Skeletal muscle satellite cell (primary cell): ENCODE results near the gene GABRR2.

Experiments
- H3K27me3 ChIP-seq: 2 replicates; pipeline ENCODE4 v1.7.0; 2013; ENCODE audit warnings: low read length; ENCODE audit not compliant: control insufficient read depth, insufficient read depth
- H3K36me3 ChIP-seq: 2 replicates; pipeline ENCODE4 v1.7.0; 2013; ENCODE audit warnings: mild to moderate bottlenecking, control low read depth, low read length; ENCODE audit not compliant: insufficient read depth
- H3K4me1 ChIP-seq: 2 replicates; pipeline ENCODE4 v1.7.0; 2013; ENCODE audit warnings: low read length; ENCODE audit not compliant: control insufficient read depth, insufficient read depth
- H3K4me2 ChIP-seq: 2 replicates; pipeline ENCODE4 v1.7.0; 2013; ENCODE audit warnings: mild to moderate bottlenecking, low read length
- H3K4me3 ChIP-seq: 2 replicates; pipeline ENCODE4 v1.7.0; 2013; ENCODE audit warnings: low read length
- H3K9ac ChIP-seq: 2 replicates; pipeline ENCODE4 v1.7.0; 2013; ENCODE audit warnings: mild to moderate bottlenecking, low read depth, low read length, moderate library complexity
- H3K9me3 ChIP-seq: replicated peaks from 2 replicates; pipeline ENCODE4 v1.7.0; 2013; ENCODE audit warnings: mild to moderate bottlenecking, control low read depth, low read length

Gene GABRR2

DNA sequence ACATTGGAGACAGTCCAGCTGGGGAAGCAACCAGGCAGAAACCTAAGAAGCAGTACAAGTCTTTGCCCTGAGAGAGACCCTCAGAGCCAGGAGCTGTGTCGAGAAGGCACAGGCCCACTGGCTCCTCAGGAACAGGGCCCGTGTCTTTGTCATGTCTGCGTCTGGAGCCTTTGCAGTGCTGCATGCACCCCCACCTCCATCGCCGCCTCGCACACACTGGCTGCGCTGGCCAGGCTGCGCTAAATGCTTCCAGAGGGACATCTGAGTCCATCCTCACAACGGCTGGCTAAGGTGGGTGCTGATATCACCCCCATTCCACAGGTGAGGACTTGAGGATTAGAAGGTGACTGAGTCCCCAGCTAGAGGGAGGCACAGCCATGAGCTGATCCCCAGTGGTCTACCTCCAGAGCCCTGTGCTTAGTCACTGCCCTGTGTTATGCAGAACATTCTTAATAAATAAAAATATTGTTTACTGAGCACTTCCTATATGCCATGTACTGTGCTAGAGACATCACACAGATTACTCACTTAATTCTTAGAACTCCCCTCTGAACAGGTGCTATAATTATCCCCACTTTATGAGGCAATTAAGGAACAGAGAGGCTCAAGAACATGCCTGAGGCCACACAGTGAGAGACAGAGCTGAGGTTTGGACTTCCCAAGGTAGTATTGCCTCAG is 27.6 kb downstream of the GABRR2 start:
- Histone ChIP-seq H3K4me2 (no peak overlapping the region), H3K9me3 (no peaks in the 10 kb centered on the region), H3K27me3 (peaks cover 88% of the 10 kb centered on the region), H3K9ac (no peak overlapping the region), H3K4me1 (no peaks in the 10 kb centered on the region), H3K36me3 (no peaks in the 10 kb centered on the region), H3K4me3 (no peak overlapping the region)

GRCh38 chr6:89286516-89286915 is 28.6 kb downstream of the GABRR2 start:
- Histone ChIP-seq H3K9ac (no peak overlapping the region), H3K4me1 (no peaks in the 10 kb centered on the region), H3K36me3 (no peaks in the 10 kb centered on the region), H3K9me3 (no peaks in the 10 kb centered on the region), H3K4me2 (no peak overlapping the region), H3K4me3 (no peak overlapping the region), H3K27me3 (peaks cover 86% of the 10 kb centered on the region)

DNA sequence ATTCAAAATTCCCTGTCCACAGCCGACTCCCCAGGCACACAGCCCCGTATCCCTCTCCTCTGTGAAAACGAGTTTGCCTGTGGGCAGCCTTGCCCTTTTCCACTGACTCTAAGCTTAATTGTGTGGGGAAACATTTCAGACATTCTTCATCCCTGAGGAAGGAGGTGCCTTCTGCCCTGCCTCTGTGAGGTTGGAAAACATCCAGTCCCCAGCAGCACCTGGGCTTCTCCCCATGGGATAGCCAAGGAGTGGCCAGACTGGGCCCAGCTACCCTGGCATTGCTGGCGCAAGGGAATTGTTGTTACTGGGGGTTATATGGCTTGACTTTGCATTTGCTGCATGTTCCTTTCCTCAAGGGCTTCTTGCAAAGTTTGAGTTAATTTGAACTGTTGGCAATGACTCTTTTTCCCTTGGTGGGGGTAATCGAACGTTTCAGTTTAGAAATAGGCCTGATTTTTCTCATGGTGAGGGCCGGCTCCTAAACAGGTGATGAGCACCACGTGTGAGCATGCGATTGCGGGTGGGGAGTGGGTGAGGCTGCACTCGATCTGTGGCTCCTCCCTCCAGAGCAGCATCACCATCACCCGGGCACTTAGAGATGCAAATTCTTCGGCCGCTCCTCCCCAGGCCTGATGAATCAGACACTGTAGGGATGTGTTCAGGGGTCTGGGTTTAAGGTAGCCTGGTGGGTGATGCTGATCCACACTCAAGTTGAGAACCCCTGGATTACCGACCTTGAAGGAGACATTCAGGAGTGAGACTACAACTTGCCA is 29.9 kb downstream of the GABRR2 start:
- Histone ChIP-seq H3K36me3 (no peaks in the 10 kb centered on the region), H3K4me1 (no peaks in the 10 kb centered on the region), H3K4me3 (no peak overlapping the region), H3K9ac (no peak overlapping the region), H3K4me2 (no peak overlapping the region), H3K9me3 (no peaks in the 10 kb centered on the region), H3K27me3 (peaks cover 84% of the 10 kb centered on the region)

- Histone ChIP-seq H3K4me3 (no peak overlapping the region), H3K9me3 (no peaks in the 10 kb centered on the region)
These were observed 31.0 kb downstream of the GABRR2 start for GRCh38 chr6:89284081-89284480.

DNA sequence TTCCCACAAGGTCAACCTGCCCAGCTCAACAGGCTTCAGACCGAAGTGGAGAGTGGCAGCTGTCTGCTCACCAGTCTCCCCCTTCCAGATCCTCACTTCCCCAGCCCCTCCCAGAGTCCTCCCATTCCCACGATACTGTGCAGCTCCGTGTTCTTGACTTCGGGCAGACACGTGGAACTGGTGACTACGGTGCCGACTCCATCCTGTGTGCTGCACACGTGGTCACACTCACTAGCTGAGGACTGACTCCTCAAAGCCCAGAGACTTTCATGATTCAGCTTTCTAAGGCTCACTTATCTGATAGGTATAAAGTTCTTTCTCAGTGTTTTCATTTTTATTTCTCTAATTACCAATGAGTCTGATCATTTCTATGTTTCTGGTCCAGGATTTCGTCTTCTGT is 32.4 kb downstream of the GABRR2 start:
- Histone ChIP-seq H3K4me1 (no peaks in the 10 kb centered on the region), H3K9ac (no peak overlapping the region), H3K36me3 (no peaks in the 10 kb centered on the region), H3K27me3 (peaks cover 77% of the 10 kb centered on the region), H3K4me2 (no peak overlapping the region), H3K4me3 (no peak overlapping the region), H3K9me3 (no peaks in the 10 kb centered on the region)

More at GRCh38 chr6:89284081-89284480, 31.0 kb downstream of the GABRR2 start:
- Histone ChIP-seq H3K27me3 (peaks cover 75% of the 10 kb centered on the region), H3K4me2 (no peak overlapping the region), H3K9ac (no peak overlapping the region), H3K36me3 (no peaks in the 10 kb centered on the region), H3K4me1 (no peaks in the 10 kb centered on the region)

GRCh38 chr6:89281779-89282246 is 33.3 kb downstream of the GABRR2 start:
- Histone ChIP-seq H3K36me3 (no peaks in the 10 kb centered on the region), H3K27me3 (peaks cover 73% of the 10 kb centered on the region), H3K9ac (no peak overlapping the region), H3K4me1 (no peaks in the 10 kb centered on the region), H3K4me3 (no peak overlapping the region), H3K4me2 (no peak overlapping the region), H3K9me3 (no peaks in the 10 kb centered on the region)

DNA sequence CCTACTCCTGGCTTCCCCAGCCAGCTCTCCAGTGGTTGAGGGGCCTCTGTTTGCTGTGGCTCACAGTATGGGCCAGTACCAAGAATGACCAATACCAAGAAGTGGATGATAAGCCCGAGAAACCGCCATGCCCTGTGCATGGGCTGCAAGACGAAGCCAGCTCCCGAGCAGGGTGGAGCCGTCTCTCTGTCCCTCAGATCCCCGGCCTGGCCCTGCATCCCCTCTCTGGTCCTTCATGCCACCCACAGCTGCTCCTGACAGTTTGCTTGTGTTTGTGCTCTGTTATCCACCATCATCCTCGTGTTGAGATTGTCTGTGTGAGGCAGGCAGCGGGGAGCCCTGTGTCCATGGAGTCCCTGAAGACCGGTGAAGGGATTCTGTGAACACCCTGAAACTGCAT is 36.1 kb downstream of the GABRR2 start:
- no peaks in the 10 kb centered on the region for H3K36me3 ChIP-seq
- no peaks in the 10 kb centered on the region for H3K4me1 ChIP-seq
- peaks cover 57% of the 10 kb centered on the region for H3K27me3 ChIP-seq
- H3K9me3 ChIP-seq, result no peaks in the 10 kb centered on the region
- no peak overlapping the region for H3K4me2 ChIP-seq
- H3K9ac ChIP-seq, result no peak overlapping the region
- H3K4me3 ChIP-seq, result no peak overlapping the region

DNA sequence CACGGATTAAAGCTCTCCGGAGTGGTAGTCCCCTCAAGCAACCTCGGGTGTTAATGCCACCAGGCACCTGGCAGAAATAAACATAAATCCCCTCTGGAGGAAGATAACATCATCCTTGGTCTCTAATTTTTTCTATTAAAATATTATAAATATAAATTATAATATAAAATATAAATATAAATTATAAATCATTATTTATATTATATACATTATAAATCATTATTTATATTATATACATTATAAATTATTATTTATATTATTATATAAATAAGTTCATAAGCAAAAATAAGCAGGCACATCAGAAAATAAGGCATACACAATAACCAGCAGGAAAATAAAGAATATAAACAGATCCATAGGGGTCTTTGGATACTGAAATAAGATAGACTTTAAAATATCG is 39.2 kb downstream of the GABRR2 start:
- Histone ChIP-seq H3K4me2 (no peak overlapping the region), H3K4me3 (no peak overlapping the region), H3K4me1 (no peaks in the 10 kb centered on the region), H3K9me3 (no peaks in the 10 kb centered on the region), H3K36me3 (no peaks in the 10 kb centered on the region), H3K27me3 (peaks cover 43% of the 10 kb centered on the region), H3K9ac (no peak overlapping the region)

GRCh38 chr6:89273816-89274215 is 41.3 kb downstream of the GABRR2 start:
- H3K4me3 ChIP-seq, result no peak overlapping the region
- no peaks in the 10 kb centered on the region for H3K4me1 ChIP-seq
- peaks cover 54% of the 10 kb centered on the region for H3K27me3 ChIP-seq
- H3K36me3 ChIP-seq, result no peaks in the 10 kb centered on the region
- no peaks in the 10 kb centered on the region for H3K9me3 ChIP-seq
- H3K4me2 ChIP-seq, result no peak overlapping the region
- H3K9ac ChIP-seq, result no peak overlapping the region

DNA sequence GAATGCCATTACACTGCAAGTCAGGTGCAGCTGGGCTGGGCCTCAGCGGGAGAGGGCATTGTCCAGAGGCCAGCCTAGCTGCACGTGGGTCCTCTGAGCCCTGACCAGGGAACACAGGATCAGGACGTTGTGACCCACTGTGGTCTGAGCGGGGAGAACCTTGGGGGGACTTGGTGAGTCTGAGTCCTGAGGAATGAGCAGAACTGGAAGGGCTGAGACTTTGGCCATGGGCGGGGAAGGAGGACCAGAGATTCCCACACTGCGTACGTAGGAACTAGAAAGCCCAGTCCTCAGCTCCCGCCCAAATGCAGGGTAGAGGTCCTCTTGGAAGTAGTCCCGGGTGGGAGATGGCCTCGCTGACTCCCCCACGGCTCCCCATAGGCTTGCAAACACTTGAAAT is 42.5 kb downstream of the GABRR2 start:
- Histone ChIP-seq H3K9me3 (no peaks in the 10 kb centered on the region), H3K4me3 (no peak overlapping the region), H3K9ac (no peak overlapping the region), H3K27me3 (peaks cover 53% of the 10 kb centered on the region), H3K36me3 (no peaks in the 10 kb centered on the region), H3K4me1 (no peaks in the 10 kb centered on the region), H3K4me2 (no peak overlapping the region)

DNA sequence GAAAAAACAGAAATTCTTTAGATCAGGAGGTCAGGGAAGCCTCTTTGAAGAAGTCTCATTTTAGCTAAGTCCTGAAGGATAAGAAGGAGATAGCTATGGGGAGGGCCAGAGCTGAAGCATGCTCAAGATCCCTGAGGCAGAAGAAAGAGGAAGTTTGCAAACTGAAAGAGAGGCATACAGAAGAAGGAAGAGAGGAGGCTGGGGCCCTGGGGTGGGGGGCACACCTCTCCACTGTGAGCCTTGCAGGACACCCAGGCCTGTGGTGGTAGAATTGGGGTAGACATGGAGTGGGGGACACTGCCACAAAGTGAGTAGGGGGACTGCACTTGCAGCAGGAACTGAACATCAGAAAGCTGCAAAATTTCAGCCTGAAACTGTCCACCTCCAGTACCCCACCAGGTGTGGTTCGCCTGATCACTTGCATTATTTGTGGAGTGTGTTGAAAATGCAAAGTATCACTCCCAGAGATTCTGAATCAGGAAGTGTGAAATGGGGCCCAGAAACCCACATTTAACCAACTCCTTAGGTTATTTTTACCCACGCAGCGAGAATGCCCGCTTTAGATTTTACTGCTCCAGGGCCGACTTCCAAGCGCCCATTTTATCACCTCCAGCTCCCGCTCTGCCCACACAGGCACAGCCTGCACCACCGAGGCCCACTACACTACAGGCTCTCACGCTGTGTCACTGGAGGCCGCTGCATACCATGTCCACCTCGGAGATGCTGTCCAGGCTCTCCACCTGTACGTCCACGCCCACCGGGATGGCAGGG is 44.0 kb downstream of the GABRR2 start:
- Histone ChIP-seq H3K9ac (no peak overlapping the region), H3K4me1 (no peaks in the 10 kb centered on the region), H3K27me3 (peaks cover 51% of the 10 kb centered on the region), H3K9me3 (no peaks in the 10 kb centered on the region), H3K4me3 (no peak overlapping the region), H3K4me2 (no peak overlapping the region), H3K36me3 (no peaks in the 10 kb centered on the region)
